Rectal smooth muscle tissue (tissue), 1 donor: Measurements from ENCODE around the gene ZNF383.
"Not testable (repeated sequence)": the region's sequence is repeated elsewhere in the genome, so short reads cannot be mapped to it uniquely, and the experiment has no call there.

Experiments
- H3K27ac ChIP-seq: one replicate; pipeline ENCODE4 v1.7.0; 2013; ENCODE audit warnings: low read depth, low read length, inconsistent platforms
- H3K27me3 ChIP-seq: one replicate; pipeline ENCODE4 v1.7.0; 2013; ENCODE audit warnings: low read length; ENCODE audit not compliant: control insufficient read depth, insufficient read depth
- H3K36me3 ChIP-seq: one replicate; pipeline ENCODE4 v1.7.0; 2013; ENCODE audit warnings: low read length; ENCODE audit not compliant: control insufficient read depth, insufficient read depth
- H3K4me1 ChIP-seq: one replicate; pipeline ENCODE4 v1.7.0; 2013; ENCODE audit warnings: low read length; ENCODE audit not compliant: control insufficient read depth, insufficient read depth
- H3K4me3 ChIP-seq: one replicate; pipeline ENCODE4 v1.7.0; 2013; ENCODE audit warnings: low read length
- H3K9ac ChIP-seq: one replicate; pipeline ENCODE4 v1.7.0; 2013; ENCODE audit warnings: low read length

ZNF383 gene

DNA sequence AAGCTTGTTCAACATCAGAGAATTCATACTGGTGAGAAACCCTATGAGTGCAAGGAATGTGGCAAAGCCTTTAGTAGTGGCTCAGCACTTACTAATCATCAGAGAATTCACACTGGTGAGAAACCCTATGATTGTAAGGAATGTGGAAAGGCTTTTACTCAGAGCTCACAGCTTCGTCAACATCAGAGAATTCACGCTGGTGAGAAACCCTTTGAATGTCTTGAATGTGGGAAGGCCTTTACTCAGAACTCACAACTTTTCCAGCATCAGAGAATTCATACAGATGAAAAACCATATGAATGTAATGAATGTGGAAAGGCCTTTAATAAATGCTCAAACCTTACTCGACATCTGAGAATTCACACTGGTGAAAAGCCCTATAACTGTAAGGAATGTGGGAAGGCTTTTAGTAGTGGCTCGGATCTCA lies 25.2 kb downstream of the ZNF383 start:
- H3K4me1 ChIP-seq = no peaks in the 10 kb centered on the region
- no peak overlapping the region for H3K4me3 ChIP-seq
- H3K9ac ChIP-seq = no peak overlapping the region
- H3K36me3 ChIP-seq = peaks cover 41% of the 10 kb centered on the region
- H3K27ac ChIP-seq = no peak overlapping the region
- no peaks in the 10 kb centered on the region for H3K27me3 ChIP-seq

DNA sequence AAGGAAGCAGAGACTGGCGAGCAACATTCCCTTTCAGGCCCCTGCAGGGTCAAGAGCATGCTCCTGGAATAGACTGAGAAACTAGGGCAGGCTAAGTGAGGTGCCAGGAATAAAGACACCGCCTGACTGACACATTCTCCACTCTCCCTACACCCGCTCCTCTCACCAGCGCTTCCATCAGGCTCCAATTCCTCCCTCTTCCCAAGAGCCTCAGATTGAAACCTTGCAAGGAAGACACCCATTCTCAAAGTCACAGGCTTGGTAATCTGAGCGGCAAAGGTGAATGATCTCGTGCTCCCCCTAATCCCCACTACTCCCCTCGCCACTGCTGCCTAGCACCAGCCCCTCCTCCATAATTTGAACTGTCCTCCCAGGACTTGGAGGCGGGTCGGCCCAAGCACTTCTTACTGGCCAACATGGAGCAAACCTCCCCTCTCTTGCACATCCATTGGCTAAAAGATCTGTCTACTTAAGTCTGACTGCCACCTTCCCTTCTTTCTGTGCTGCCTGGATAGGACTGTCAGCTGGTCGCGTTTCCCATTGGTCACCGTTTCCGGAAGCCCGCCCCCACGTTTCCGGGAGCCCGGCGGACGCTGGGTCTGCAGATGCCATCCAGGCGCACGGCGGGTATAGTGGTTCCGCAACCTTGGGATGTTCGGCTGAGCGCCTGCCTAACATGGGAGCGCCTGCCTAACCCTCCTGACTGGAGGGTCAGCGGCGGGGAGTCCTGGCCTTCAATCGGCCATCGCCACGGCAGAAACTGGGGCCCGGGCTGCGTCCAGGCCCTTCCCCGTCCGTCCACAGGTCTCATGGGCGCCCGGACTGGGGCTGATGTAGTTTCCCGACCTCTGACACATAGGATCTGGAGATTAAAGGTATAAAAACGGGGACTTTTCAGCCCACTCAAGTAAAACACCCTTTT lies 33.6 kb downstream of the ZNF383 start:
- H3K4me3 ChIP-seq = peak overlapping the region; percentile 62
- H3K36me3 ChIP-seq = no peaks in the 10 kb centered on the region
- H3K27ac ChIP-seq = peak overlapping the region; percentile 58
- no peak overlapping the region for H3K9ac ChIP-seq
- no peaks in the 10 kb centered on the region for H3K4me1 ChIP-seq
- no peaks in the 10 kb centered on the region for H3K27me3 ChIP-seq

DNA sequence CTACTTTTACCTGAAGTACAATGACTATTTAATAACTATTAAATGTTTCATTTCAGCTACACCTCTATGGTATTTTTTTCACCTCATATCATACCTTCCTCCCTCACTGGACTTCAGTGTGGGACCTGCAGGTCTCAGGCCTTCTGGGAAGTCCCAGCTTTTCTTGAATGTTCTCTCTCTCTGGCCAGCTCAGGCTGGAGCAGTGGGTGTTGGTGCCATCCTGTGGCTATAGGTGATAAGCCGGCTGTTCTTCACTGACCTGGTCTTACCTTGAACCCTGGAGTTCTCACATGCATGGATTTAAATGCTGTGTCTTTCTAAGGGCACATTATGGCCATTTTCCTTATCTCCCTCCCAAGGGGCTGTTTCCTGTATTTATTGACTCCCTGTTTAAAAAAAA lies 45.0 kb downstream of the ZNF383 start:
- not testable (repeated sequence) for H3K27ac ChIP-seq, H3K4me1 ChIP-seq, H3K27me3 ChIP-seq, H3K4me3 ChIP-seq, H3K36me3 ChIP-seq, H3K9ac ChIP-seq

DNA sequence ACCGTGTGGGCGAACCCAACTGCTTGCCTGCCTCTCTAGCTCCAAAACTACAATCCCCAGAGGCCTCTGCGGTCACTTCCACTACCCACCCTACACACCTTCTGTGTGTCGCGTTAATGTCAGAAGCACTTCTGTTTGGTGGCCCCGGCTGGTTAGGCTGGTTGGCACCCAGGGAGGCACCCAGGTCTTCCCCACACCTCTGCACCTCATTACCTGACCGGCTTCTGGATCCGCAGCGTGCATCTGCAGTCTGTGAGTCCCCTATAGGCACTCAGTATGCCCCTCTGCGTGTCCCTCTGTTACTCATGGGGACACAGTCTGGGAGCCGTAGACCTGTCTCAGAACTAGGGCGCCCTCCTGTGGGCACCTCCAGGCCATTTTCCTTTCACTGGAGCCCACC lies 49.0 kb downstream of the ZNF383 start:
- not testable (repeated sequence) for H3K36me3 ChIP-seq, H3K4me3 ChIP-seq, H3K27me3 ChIP-seq, H3K27ac ChIP-seq, H3K4me1 ChIP-seq, H3K9ac ChIP-seq

DNA sequence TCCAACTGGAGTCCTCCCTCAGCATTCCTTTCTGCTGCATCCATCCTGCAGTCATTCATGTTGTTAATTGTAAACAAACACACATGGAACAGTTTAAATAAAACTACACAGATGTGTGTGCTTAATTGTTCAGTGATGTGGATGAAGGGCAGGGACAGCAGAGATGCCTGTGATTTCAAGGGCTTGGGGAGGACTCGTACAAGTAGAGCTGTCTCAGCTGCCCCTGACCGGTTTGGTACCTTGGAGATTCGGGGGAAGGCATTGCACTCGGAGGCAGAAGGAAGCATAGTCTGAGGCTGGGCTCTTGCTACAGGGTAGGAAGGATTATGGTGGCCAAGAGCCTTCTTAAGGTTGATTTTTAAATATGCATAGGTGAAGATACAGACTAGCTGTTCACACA lies 49.7 kb downstream of the ZNF383 start:
- H3K4me1 ChIP-seq, H3K4me3 ChIP-seq, H3K27ac ChIP-seq, H3K9ac ChIP-seq, H3K36me3 ChIP-seq, H3K27me3 ChIP-seq: not testable (repeated sequence)

DNA sequence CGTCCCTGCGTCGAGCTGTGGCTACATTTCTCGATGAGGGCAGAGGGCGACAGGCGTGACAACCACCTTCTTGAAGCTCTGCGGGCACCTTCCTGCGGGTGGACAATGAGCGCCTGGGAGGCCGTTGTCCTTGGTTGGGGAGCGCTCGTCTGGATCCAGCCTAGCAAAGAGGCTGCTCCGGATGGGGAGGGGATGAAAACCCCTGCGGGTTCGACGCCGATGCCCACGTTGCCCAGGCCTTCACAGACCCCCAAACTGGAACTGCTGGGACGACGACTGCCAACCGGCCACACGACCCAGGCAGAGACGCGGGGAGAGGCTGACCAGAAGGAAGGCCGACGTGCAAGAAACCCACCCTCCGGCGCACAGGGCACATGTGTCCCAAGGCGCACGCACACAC lies 62.6 kb downstream of the ZNF383 start:
- not testable (repeated sequence) for H3K4me3 ChIP-seq, H3K4me1 ChIP-seq, H3K27me3 ChIP-seq, H3K27ac ChIP-seq, H3K9ac ChIP-seq, H3K36me3 ChIP-seq

DNA sequence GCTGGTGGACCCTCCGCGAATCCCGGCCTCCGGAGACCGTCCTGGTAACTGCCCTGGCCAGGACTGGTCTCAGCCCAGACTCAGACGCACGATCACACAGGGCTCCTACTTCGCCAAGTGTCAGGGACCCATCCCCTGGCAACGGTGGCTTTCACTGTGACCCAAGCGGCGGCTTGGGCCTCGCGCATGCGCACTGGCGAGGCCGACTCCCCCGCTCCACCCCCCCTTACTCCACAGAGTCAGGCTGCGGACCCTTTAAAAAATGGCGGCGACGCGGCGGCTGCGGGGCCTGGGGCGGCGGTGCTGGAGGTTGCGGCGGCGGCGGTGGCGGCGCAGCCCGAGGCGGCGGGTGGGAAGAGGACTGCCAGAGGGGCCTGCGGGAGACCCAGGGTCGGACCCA lies 66.0 kb downstream of the ZNF383 start:
- H3K27me3 ChIP-seq, H3K4me3 ChIP-seq, H3K9ac ChIP-seq, H3K4me1 ChIP-seq, H3K27ac ChIP-seq, H3K36me3 ChIP-seq: not testable (repeated sequence)

DNA sequence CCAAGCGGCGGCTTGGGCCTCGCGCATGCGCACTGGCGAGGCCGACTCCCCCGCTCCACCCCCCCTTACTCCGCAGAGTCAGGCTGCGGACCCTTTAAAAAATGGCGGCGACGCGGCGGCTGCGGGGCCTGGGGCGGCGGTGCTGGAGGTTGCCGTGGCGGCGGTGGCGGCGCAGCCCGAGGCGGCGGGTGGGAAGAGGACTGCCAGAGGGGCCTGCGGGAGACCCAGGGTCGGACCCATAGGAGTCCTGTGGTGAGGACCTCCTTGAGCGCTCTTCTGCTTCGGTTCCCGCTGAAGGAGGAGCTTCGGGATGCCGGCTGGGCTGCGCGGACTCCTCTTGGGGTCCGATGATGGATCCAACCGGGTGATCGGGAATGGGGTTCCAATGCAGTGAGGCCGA lies 71.2 kb downstream of the ZNF383 start:
- H3K4me3 ChIP-seq, H3K27me3 ChIP-seq, H3K36me3 ChIP-seq, H3K9ac ChIP-seq, H3K27ac ChIP-seq, H3K4me1 ChIP-seq: not testable (repeated sequence)

DNA sequence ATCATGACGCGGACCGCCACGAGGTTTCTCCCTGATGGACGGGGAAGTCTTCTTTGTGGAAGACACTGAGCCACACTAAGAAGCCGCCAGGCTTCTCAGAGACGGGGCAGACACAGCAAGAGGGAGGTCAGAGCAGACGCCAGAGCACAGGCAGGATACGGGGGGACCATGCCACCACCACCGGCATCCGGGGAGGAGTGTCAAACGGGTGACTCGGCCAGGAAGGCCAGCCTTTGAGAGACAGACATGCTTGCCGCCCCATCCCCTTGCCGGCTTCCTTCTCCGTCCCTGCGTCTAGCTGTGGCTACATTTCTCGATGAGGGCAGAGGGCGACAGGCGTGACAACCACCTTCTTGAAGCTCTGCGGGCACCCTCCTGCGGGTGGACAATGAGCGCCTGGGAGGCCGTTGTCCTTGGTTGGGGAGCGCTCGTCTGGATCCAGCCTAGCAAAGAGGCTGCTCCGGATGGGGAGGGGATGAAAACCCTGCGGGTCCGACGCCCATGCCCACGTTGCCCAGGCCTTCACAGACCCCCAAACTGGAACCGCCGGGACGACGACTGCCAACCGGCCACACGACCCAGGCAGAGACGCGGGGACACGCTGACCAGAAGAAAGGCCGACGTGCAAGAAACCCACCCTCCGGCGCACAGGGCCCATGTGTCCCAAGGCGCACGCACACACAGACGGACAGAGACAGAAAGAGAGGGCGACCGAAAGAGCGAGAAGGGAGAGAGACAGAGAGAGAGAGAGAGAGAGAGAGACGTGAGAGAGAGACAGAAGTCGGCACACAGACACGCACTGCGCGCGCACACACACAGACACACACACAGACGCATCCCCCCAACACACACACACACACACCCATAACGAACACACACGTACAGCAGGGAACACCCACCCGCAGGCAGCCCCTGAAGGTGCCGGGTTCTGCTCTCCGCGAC lies 75.3 kb downstream of the ZNF383 start:
- not testable (repeated sequence) for H3K4me3 ChIP-seq, H3K36me3 ChIP-seq, H3K27me3 ChIP-seq, H3K4me1 ChIP-seq, H3K9ac ChIP-seq, H3K27ac ChIP-seq

DNA sequence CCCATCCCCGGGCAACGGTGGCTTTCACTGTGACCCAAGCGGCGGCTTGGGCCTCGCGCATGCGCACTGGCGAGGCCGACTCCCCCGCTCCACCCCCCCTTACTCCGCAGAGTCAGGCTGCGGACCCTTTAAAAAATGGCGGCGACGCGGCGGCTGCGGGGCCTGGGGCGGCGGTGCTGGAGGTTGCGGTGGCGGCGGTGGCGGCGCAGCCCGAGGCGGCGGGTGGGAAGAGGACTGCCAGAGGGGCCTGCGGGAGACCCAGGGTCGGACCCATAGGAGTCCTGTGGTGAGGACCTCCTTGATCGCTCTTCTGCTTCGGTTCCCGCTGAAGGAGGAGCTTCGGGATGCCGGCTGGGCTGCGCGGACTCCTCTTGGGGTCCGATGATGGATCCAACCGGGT lies 76.2 kb downstream of the ZNF383 start:
- not testable (repeated sequence) for H3K27me3 ChIP-seq, H3K9ac ChIP-seq, H3K36me3 ChIP-seq, H3K27ac ChIP-seq, H3K4me3 ChIP-seq, H3K4me1 ChIP-seq
